ENCODE results near the gene NCAPD2.
"Not testable (repeated sequence)": the region's sequence is repeated elsewhere in the genome, so short reads cannot be mapped to it uniquely, and the experiment has no call there.

NCAPD2 gene

GRCh38 chr12:6551063-6551461 is 57.2 kb downstream of the NCAPD2 start:
- DNase-seq = peak in 1 of 2 experiments; percentile 5

DNA sequence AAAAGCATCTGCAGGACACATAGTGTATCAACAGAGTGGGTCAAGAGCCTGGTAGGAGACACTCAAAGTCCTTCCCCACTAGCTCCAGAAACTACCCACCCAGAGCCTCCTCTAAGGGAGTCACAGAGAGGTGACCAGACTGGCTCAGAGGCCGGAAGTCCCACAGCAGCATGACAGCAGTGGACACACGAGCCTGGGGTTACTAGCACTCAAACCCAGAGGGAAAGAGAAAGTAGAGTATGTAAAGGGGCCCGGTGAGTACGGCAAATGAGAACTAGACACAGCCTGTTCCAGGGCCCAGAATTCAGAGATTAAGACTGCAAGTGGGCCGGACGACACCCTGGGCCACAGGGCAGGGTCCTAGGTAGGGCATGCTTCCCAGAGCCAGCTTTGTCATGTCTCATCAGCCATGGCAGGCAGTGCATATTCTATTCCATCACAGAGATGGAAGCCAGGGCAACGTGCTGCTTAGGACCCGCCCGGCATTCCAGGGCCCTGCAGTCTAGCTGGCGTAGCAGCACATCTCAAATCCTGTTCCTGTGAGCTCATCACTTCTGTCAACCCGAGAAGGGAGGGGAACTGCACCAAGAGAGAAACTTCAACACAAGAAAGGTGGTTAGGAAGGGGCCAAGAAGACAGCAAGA is 57.7 kb downstream of the NCAPD2 start:
- peak in 1 of 2 experiments; percentile 24 for DNase-seq

GRCh38 chr12:6552140-6552551 is 58.2 kb downstream of the NCAPD2 start:
- peak in 1 of 2 experiments; percentile 24 for DNase-seq

GRCh38 chr12:6553051-6553868 is 59.4 kb downstream of the NCAPD2 start:
- no peak for DNase-seq

DNA sequence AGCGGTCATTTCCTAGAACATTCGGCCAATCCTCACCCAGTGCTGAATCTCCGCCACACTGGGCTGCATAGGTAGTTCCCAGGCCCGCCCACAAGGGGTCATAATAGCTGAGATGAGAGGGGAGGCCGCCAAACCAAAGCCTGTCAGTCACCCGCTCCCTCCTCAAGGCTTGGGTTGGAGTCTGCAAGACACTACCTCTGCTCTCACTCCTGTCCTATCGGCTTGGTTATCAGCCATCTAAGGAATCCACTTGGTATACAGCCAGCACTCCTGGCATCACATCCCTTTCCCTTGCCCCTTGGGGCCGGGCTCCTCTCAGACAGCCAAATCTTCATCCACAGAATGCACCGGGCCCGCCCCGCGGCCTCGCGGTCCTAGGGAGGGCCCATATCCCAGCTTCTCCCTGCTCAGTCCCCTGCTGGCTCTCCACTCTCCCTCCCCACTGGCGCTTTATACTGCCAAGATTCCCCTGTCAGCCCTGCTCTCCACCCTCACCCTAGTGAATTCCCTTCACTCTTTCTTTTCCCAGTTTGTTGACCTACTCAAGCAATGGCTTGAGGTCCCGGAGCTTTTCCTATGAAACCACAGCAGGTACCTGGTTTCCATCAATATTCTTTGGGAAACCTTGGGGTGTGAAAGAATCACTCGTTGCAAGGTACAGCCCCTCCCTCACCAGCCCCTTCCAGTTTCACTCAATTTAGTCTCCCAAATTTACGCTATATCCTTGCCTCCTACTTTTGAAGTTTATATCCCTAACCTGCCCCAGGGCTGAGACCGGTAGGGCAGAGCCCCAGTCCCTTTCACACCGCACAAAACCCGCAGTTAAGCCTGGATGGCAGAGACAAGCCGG is 60.5 kb downstream of the NCAPD2 start:
- DNase-seq = peak; percentile 10 to 60

- no peak for DNase-seq
Measured at GRCh38 chr12:6555018-6555691, 61.3 kb downstream of the NCAPD2 start.

GRCh38 chr12:6556496-6556817 is 62.6 kb downstream of the NCAPD2 start:
- DNase-seq = not testable (repeated sequence)

GRCh38 chr12:6556857-6557256 is 63.0 kb downstream of the NCAPD2 start:
- DNase-seq = no peak

GRCh38 chr12:6558014-6558760 is 64.3 kb downstream of the NCAPD2 start:
- not testable (repeated sequence) for DNase-seq

GRCh38 chr12:6559500-6559899 is 65.6 kb downstream of the NCAPD2 start:
- DNase-seq = no peak

GRCh38 chr12:6560501-6561205 is 66.8 kb downstream of the NCAPD2 start:
- DNase-seq = no peak

DNA sequence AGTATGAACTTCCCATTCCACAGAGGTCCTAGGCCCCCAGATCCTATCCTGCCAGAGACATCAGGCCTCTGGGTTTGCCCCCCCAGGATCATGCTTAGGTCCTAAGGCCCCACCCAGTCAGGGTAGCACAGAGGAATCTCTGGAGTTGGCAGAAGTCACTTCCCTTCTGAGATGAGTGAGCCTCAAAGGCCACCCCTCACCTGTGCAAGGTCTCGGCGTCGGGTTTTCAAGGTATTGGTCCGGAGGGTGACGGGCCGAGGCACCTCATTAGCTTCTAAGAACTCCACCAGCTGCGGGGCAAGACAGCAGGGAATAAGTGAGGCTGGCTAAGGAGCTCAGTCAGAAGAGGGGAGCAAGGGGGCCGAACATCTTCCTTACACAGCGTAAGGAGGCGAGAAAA is 69.0 kb downstream of the NCAPD2 start:
- no peak for DNase-seq

DNA sequence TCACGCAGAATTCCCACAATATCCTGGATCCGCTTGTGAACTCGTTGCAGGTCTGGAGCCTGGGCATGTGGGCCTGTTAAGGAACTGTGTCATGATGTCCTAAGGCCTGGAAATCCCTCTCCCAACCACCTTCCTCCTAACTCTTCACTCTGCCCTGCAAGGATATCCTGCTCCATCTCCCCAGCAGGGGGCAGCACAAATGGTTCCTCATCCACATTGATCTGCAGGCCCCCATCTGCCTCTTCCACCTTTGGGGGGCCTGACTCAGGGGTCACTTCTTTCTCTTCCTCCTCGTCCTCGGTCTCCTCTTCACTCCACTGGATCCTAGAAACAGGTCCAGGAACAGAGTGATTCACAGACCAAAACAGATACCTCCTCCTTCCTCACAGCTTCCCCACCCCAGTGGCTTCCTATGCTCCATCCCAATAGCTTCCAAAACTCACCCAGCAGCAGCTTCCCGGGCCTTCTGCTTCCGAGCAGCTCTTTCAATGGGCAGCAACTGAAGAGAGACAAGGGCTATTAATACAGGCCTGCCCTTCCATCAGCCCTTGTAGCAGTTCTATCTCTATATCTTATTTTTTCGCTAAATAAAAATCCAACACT is 69.6 kb downstream of the NCAPD2 start:
- DNase-seq = no peak

- DNase-seq = no peak
Measured at GRCh38 chr12:6567112-6567670, 73.3 kb downstream of the NCAPD2 start.

DNA sequence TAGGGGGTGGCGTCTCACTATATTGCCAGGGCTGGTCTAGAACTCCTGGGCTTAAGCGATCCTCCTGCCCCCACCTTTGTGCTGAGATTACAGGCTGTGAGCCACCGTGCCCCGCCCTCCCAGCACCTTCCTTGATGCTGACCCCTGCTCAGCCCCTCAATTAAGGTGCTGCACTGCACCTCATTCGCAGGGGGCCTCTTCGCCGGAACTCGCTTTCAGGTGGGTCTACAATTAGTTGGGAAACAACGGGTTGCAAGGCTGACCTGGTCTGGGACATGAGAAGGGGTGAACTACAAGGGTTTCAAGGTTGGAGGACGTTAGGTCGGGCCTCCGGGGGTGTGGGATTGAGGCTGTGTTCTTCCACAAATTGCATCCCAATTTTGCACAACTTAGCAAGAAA is 75.4 kb downstream of the NCAPD2 start:
- no peak for DNase-seq

GRCh38 chr12:6569786-6570185 is 75.9 kb downstream of the NCAPD2 start:
- DNase-seq = no peak

DNA sequence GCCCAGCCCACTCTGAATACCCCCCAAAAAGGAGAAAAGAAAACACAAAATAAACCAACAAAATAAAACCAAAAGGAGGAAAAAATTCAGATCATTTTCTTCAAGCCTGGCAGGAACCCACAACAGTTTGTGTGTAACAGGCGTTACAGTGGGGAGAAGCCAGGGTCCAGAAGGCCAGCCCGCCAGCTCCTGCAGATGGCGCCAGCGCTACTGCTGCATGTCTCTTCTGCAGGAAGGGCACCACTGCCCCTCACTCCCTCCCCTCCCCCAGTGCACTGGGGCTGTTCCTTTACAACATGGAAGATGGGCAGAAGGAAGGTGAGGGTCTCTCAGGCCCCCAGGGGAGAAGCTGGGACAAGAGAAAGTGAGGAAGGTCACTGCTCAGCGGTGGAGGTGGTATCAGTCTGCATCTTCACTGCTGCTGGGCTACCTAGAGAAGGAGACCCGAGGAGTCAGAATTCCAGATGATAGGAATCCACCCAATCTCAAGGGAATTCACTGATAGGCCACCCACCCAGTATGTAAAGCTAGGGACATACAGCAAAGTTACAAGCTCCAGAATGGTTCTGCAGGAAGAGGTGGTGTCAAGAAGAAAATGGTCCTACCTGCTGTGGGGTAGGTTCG is 76.5 kb downstream of the NCAPD2 start:
- DNase-seq = no peak

- no peak for DNase-seq
Measured at GRCh38 chr12:6573001-6573400, 79.1 kb downstream of the NCAPD2 start.

DNA sequence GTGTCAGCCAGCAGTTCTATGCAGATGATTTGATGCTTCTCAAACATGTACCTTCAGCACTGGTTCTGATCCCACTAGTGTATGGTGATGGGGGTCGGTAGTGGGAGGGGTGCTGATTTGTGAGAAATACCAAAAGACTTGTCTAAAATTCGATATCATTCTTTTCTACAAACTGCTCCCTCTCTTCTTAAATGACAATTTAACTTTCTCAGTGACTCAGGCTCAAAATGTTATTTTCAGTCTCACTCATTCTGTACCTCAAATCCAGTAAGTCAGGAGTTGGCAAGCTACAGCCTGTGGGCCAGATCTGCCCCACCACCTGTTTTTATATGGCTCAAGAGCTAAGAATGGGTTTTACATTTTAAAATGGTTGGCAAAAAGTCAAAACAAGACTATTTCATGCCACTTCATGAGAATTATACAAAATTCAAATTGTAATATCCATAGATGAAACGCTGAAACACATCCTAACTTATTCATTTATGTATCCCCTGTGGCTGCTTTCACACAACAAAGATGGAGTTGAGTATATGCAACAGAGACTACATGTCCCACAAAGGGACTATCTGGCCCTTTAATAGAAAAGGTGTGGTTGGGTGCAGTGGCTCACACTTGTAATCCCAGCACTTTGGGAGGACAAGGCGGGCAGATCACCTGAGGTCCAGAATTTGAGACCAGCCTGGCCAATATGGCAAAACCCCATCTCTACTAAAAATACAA is 80.8 kb downstream of the NCAPD2 start:
- DNase-seq = no peak

DNA sequence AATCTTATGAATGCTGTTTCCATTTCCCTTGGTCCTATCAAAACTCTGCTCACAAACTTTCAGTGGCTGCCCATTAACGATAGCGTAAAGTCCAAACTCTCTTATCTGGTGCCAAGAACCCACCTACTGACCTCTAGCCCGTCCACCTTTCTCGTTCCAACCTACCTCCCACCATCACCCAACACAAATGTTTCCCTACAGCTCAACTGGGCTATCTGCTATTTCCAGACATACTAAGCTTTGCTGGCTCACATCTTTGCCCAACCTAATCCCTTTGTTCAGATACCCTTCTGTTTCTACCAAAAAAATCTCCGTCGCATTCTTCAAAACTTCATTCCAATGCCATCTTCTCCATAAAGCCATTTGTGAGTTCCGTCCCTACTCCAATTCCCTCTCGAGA is 81.7 kb downstream of the NCAPD2 start:
- DNase-seq = no peak

All from cerebellar nuclear complex (tissue), 1 donor.